ENCODE results near the gene MAPK8. TPM values are rescaled to one million over a fixed set of nuclear protein-coding genes. Genes with fewer than 3 reads are reported as not detected.

The MAPK8 gene
- total RNA-seq, 4 donors from 2014 or later = 29.7 to 126 (median 67.8) TPM

- Histone ChIP-seq H3K36me3 (no peaks in the 10 kb centered on the region), H3K4me3 (no peak overlapping the region), H3K27ac (no peak overlapping the region), H3K27me3 (no peaks in the 10 kb centered on the region), H3K9me3 (no peaks in the 10 kb centered on the region), H3K4me1 (no peaks in the 10 kb centered on the region)
- in situ Hi-C loops (cut with MboI; ENCODE audit: low pct_ligation_motif_present in 1 of 4, low pct_unique_long_range_greater_than_20kb in 1 of 4, low sequenced_read_pairs in 3 of 4) (no loop called here), intact Hi-C loops (cut with DNase I; ENCODE audit: low total_unique reads) (no loop called here)
- WGBS, 2 donors (ENCODE audit: low coverage in 1 of 2) = 61 to 63% methylated on average over 3 of the region's 3 CpGs
- no peak for DNase-seq
- TF ChIP-seq, protein P1, sequence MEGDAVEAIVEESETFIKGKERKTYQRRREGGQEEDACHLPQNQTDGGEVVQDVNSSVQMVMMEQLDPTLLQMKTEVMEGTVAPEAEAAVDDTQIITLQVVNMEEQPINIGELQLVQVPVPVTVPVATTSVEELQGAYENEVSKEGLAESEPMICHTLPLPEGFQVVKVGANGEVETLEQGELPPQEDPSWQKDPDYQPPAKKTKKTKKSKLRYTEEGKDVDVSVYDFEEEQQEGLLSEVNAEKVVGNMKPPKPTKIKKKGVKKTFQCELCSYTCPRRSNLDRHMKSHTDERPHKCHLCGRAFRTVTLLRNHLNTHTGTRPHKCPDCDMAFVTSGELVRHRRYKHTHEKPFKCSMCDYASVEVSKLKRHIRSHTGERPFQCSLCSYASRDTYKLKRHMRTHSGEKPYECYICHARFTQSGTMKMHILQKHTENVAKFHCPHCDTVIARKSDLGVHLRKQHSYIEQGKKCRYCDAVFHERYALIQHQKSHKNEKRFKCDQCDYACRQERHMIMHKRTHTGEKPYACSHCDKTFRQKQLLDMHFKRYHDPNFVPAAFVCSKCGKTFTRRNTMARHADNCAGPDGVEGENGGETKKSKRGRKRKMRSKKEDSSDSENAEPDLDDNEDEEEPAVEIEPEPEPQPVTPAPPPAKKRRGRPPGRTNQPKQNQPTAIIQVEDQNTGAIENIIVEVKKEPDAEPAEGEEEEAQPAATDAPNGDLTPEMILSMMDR (IDR thresholded peaks at IDR 0.05) = no peak
- TF ChIP-seq POLR2AphosphoS5 (IDR thresholded peaks at IDR 0.05) (no peak), EP300 (IDR thresholded peaks at IDR 0.05; ENCODE audit: low read depth) (no peak), POLR2A (IDR thresholded peaks at IDR 0.05) (no peak)
Measured at GRCh38 chr10:48482207-48482606, 175.7 kb downstream of the MAPK8 start.

DNA sequence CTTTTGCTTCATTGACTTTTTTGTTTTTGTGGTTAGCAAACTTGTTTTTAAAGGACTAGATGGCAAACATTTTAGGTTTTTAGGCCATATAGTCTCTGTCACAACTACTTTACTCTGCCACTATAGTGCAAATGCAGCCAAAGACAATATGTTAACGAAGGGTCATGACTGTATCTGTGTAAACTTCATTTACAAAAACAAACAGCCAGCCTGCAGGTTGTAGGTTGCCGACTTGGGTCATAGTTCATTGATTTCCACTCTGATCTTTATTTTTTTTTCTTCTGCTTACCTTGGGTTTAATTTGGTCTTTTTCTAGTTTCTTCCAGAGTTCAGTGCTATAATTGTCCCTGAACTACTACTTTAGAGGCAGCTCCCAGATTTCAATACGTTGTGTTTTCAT lies 178.4 kb downstream of the MAPK8 start:
- no peak overlapping the region for H3K27ac ChIP-seq
- TF ChIP-seq, protein P1 (IDR thresholded peaks at IDR 0.05) = no peak
- TF ChIP-seq POLR2AphosphoS5 (IDR thresholded peaks at IDR 0.05) = no peak
- TF ChIP-seq POLR2A (IDR thresholded peaks at IDR 0.05) = no peak
- no peak for TF ChIP-seq EP300 (IDR thresholded peaks at IDR 0.05; ENCODE audit: low read depth)
- intact Hi-C loops (cut with DNase I; ENCODE audit: low total_unique reads) (no loop called here), in situ Hi-C loops (cut with MboI; ENCODE audit: low pct_ligation_motif_present in 1 of 4, low pct_unique_long_range_greater_than_20kb in 1 of 4, low sequenced_read_pairs in 3 of 4) (no loop called here)
- WGBS, 2 donors (ENCODE audit: low coverage in 1 of 2) = 37 to 51% methylated on average over 3 of the region's 3 CpGs
- H3K36me3 ChIP-seq = no peaks in the 10 kb centered on the region
- H3K4me3 ChIP-seq = no peak overlapping the region
- H3K9me3 ChIP-seq = no peaks in the 10 kb centered on the region
- no peak for DNase-seq
- H3K27me3 ChIP-seq = no peaks in the 10 kb centered on the region
- no peaks in the 10 kb centered on the region for H3K4me1 ChIP-seq

DNA sequence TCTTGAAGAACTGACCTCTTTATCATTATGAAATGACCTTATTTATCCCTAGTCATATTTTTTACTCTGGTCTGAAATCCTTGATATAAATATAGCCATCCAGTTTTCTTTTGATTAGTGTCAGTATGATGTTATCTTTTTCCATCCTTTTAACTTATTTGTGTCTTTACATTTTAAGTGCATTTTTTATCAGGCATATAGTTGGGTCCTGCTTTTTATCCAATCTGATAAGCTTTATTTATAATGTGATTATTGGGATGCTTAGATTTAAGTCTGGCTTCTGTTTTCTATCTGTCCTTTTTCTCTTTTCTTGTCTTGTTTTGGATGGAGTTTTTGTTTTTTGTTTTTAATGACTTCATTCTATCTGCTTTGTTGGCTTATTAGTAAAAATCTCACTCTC lies 179.2 kb downstream of the MAPK8 start:
- no peaks in the 10 kb centered on the region for H3K36me3 ChIP-seq
- no peaks in the 10 kb centered on the region for H3K4me1 ChIP-seq
- intact Hi-C loops (cut with DNase I; ENCODE audit: low total_unique reads) = no loop called here
- in situ Hi-C loops (cut with MboI; ENCODE audit: low pct_ligation_motif_present in 1 of 4, low pct_unique_long_range_greater_than_20kb in 1 of 4, low sequenced_read_pairs in 3 of 4) = no loop called here
- TF ChIP-seq, protein P1 (IDR thresholded peaks at IDR 0.05) = no peak
- TF ChIP-seq POLR2A (IDR thresholded peaks at IDR 0.05) (no peak), POLR2AphosphoS5 (IDR thresholded peaks at IDR 0.05) (no peak), EP300 (IDR thresholded peaks at IDR 0.05; ENCODE audit: low read depth) (no peak)
- DNase-seq = no peak
- H3K27me3 ChIP-seq = no peaks in the 10 kb centered on the region
- H3K27ac ChIP-seq = no peak overlapping the region
- no peaks in the 10 kb centered on the region for H3K9me3 ChIP-seq
- H3K4me3 ChIP-seq = no peak overlapping the region

DNA sequence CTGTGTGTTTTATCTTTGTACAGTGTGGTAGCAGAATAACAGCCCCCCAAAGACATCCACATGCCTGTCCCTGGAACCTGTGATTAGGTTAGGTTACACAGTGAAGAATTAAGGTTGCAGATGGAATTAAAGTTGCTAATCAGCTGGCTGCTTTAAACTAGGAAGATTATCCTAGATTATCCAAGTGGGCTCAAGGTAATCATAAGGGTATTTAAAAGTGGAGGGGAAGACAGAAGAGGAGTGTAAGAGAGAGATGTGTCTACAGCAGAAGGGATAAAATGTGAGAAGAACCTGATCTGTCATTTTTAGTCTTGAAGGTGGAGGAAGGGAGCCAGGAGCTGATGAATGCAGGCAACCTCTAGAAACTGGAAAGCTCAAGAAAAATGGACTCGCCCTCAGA lies 180.8 kb downstream of the MAPK8 start:
- no peak for DNase-seq
- TF ChIP-seq POLR2AphosphoS5 (IDR thresholded peaks at IDR 0.05) (no peak), EP300 (IDR thresholded peaks at IDR 0.05; ENCODE audit: low read depth) (no peak), POLR2A (IDR thresholded peaks at IDR 0.05) (no peak)
- TF ChIP-seq, protein P1 (IDR thresholded peaks at IDR 0.05) = no peak
- no peaks in the 10 kb centered on the region for H3K4me1 ChIP-seq
- no peaks in the 10 kb centered on the region for H3K9me3 ChIP-seq
- no peak overlapping the region for H3K4me3 ChIP-seq
- H3K27me3 ChIP-seq = no peaks in the 10 kb centered on the region
- no peaks in the 10 kb centered on the region for H3K36me3 ChIP-seq
- no peak overlapping the region for H3K27ac ChIP-seq
- intact Hi-C loops (cut with DNase I; ENCODE audit: low total_unique reads) = no loop called here
- in situ Hi-C loops (cut with MboI; ENCODE audit: low pct_ligation_motif_present in 1 of 4, low pct_unique_long_range_greater_than_20kb in 1 of 4, low sequenced_read_pairs in 3 of 4) = no loop called here
- 50 to 76% methylated on average over 1 of the region's 1 CpG for WGBS, 2 donors (ENCODE audit: low coverage in 1 of 2)

Other genes starting within 250 kb of the MAPK8 start
- under 1 TPM in 1 of 4 donors, not detected in 3; 0.80 TPM for gene FRMPD2, start 32.0 kb upstream of the MAPK8 start, total RNA-seq

Measured in transverse colon (tissue), 4 donors.